ENCODE data around the gene MLEC.

DNA sequence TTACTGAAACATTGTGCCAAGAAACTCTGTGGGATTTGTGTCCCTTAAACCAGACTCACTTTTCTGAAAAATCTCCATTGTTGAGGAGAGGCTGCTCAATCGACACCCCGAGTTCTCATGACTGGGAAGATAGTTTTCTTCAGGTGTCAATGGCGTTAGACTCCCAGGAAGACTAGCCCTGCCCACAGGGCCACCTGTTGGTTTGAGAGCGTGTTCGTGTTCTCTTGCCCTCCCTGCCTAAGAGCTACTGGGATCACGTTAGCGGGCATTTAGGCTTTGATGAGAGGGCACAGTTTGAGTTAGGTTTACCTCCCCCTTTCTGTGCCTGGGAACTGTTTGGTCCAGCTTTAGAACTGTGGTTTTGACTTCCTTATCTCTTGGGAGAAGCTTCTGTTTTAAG, 12.6 kb downstream of the MLEC start:
- TF ChIP-seq POLR2A (IDR thresholded peaks at IDR 0.05; ENCODE audit: low read depth, low read length): no peak
- TF ChIP-seq TAF1 (IDR thresholded peaks at IDR 0.05; ENCODE audit: borderline replicate concordance, low read depth, low read length): no peak
